ENCODE results near the gene FAM240B.
A peak's percentile ranks its signal among the peaks of the same experiment; 100 is the strongest.

FAM240B gene

GRCh38 chr9:38733503-38733902 is 13.6 kb upstream of the FAM240B start:
- Histone ChIP-seq H3K27me3 (replicated peaks; ENCODE audit: control insufficient read depth, insufficient read depth, low read length) (peaks cover 20% of the 10 kb centered on the region), H3K9ac (ENCODE audit: low read length) (no peak overlapping the region), H3K4me3 (ENCODE audit: low read length) (peak overlapping the region; percentile 12)

GRCh38 chr9:38732885-38733284 is 13.0 kb upstream of the FAM240B start:
- peak overlapping the region; percentile 12 for H3K4me3 ChIP-seq (ENCODE audit: low read length)
- no peak for DNase-seq (ENCODE audit: low read depth)
- H3K9ac ChIP-seq (ENCODE audit: low read length) = no peak overlapping the region
- no peaks in the 10 kb centered on the region for H3K9me3 ChIP-seq (ENCODE audit: control insufficient read depth, low read length)
- H3K27me3 ChIP-seq (replicated peaks; ENCODE audit: control insufficient read depth, insufficient read depth, low read length) = peaks cover 22% of the 10 kb centered on the region
- H3K4me1 ChIP-seq (ENCODE audit: control insufficient read depth, insufficient read depth, low read length) = no peaks in the 10 kb centered on the region
- no peaks in the 10 kb centered on the region for H3K36me3 ChIP-seq (ENCODE audit: control insufficient read depth, insufficient read depth, low read length, severe bottlenecking)

More at GRCh38 chr9:38733503-38733902, 13.6 kb upstream of the FAM240B start:
- H3K36me3 ChIP-seq (ENCODE audit: control insufficient read depth, insufficient read depth, low read length, severe bottlenecking) = no peaks in the 10 kb centered on the region
- no peaks in the 10 kb centered on the region for H3K9me3 ChIP-seq (ENCODE audit: control insufficient read depth, low read length)
- no peaks in the 10 kb centered on the region for H3K4me1 ChIP-seq (ENCODE audit: control insufficient read depth, insufficient read depth, low read length)
- DNase-seq (ENCODE audit: low read depth) = no peak

- H3K4me1 ChIP-seq (ENCODE audit: control insufficient read depth, insufficient read depth, low read length) = no peaks in the 10 kb centered on the region
- H3K36me3 ChIP-seq (ENCODE audit: control insufficient read depth, insufficient read depth, low read length, severe bottlenecking) = no peaks in the 10 kb centered on the region
- DNase-seq (ENCODE audit: low read depth) = peak; percentile 76
- H3K9me3 ChIP-seq (ENCODE audit: control insufficient read depth, low read length) = no peaks in the 10 kb centered on the region
- H3K9ac ChIP-seq (ENCODE audit: low read length) = no peak overlapping the region
- no peak overlapping the region for H3K4me3 ChIP-seq (ENCODE audit: low read length)
- H3K27me3 ChIP-seq (replicated peaks; ENCODE audit: control insufficient read depth, insufficient read depth, low read length) = peaks cover 14% of the 10 kb centered on the region
These were observed 7.6 kb upstream of the FAM240B start for GRCh38 chr9:38727497-38728001.

- H3K4me3 ChIP-seq (ENCODE audit: low read length) = no peak overlapping the region
- no peaks in the 10 kb centered on the region for H3K36me3 ChIP-seq (ENCODE audit: control insufficient read depth, insufficient read depth, low read length, severe bottlenecking)
- H3K4me1 ChIP-seq (ENCODE audit: control insufficient read depth, insufficient read depth, low read length) = peaks cover 2% of the 10 kb centered on the region
- DNase-seq (ENCODE audit: low read depth) = no peak
- peaks cover 8% of the 10 kb centered on the region for H3K27me3 ChIP-seq (replicated peaks; ENCODE audit: control insufficient read depth, insufficient read depth, low read length)
- no peak overlapping the region for H3K9ac ChIP-seq (ENCODE audit: low read length)
- H3K9me3 ChIP-seq (ENCODE audit: control insufficient read depth, low read length) = no peaks in the 10 kb centered on the region
These were observed 4.8 kb upstream of the FAM240B start for GRCh38 chr9:38724754-38725153.

- H3K4me1 ChIP-seq (ENCODE audit: control insufficient read depth, insufficient read depth, low read length) = peaks cover 13% of the 10 kb centered on the region
- H3K4me3 ChIP-seq (ENCODE audit: low read length) = no peak overlapping the region
- H3K9ac ChIP-seq (ENCODE audit: low read length) = no peak overlapping the region
- no peaks in the 10 kb centered on the region for H3K36me3 ChIP-seq (ENCODE audit: control insufficient read depth, insufficient read depth, low read length, severe bottlenecking)
- DNase-seq (ENCODE audit: low read depth) = no peak
- no peaks in the 10 kb centered on the region for H3K27me3 ChIP-seq (replicated peaks; ENCODE audit: control insufficient read depth, insufficient read depth, low read length)
- no peaks in the 10 kb centered on the region for H3K9me3 ChIP-seq (ENCODE audit: control insufficient read depth, low read length)
These were observed 1.8 kb downstream of the FAM240B start for GRCh38 chr9:38718148-38718547.

- H3K9ac ChIP-seq (ENCODE audit: low read length) = no peak overlapping the region
- H3K4me1 ChIP-seq (ENCODE audit: control insufficient read depth, insufficient read depth, low read length) = peaks cover 13% of the 10 kb centered on the region
- no peaks in the 10 kb centered on the region for H3K9me3 ChIP-seq (ENCODE audit: control insufficient read depth, low read length)
- H3K4me3 ChIP-seq (ENCODE audit: low read length) = no peak overlapping the region
- H3K27me3 ChIP-seq (replicated peaks; ENCODE audit: control insufficient read depth, insufficient read depth, low read length) = peaks cover 7% of the 10 kb centered on the region
- no peaks in the 10 kb centered on the region for H3K36me3 ChIP-seq (ENCODE audit: control insufficient read depth, insufficient read depth, low read length, severe bottlenecking)
- no peak for DNase-seq (ENCODE audit: low read depth)
These were observed 4.2 kb downstream of the FAM240B start for GRCh38 chr9:38715684-38716083.

GRCh38 chr9:38713426-38713825 is 6.5 kb downstream of the FAM240B start:
- H3K36me3 ChIP-seq (ENCODE audit: control insufficient read depth, insufficient read depth, low read length, severe bottlenecking) = no peaks in the 10 kb centered on the region
- peak overlapping the region; percentile 56 for H3K9ac ChIP-seq (ENCODE audit: low read length)
- H3K9me3 ChIP-seq (ENCODE audit: control insufficient read depth, low read length) = no peaks in the 10 kb centered on the region
- H3K4me1 ChIP-seq (ENCODE audit: control insufficient read depth, insufficient read depth, low read length) = peaks cover 11% of the 10 kb centered on the region
- peaks cover 13% of the 10 kb centered on the region for H3K27me3 ChIP-seq (replicated peaks; ENCODE audit: control insufficient read depth, insufficient read depth, low read length)
- no peak overlapping the region for H3K4me3 ChIP-seq (ENCODE audit: low read length)
- DNase-seq (ENCODE audit: low read depth) = peak; percentile 95

GRCh38 chr9:38708759-38709158 is 11.2 kb downstream of the FAM240B start:
- H3K9me3 ChIP-seq (ENCODE audit: control insufficient read depth, low read length) = no peaks in the 10 kb centered on the region
- DNase-seq (ENCODE audit: low read depth) = peak; percentile 25
- no peak overlapping the region for H3K9ac ChIP-seq (ENCODE audit: low read length)
- peaks cover 3% of the 10 kb centered on the region for H3K4me1 ChIP-seq (ENCODE audit: control insufficient read depth, insufficient read depth, low read length)
- peaks cover 25% of the 10 kb centered on the region for H3K27me3 ChIP-seq (replicated peaks; ENCODE audit: control insufficient read depth, insufficient read depth, low read length)
- H3K36me3 ChIP-seq (ENCODE audit: control insufficient read depth, insufficient read depth, low read length, severe bottlenecking) = no peaks in the 10 kb centered on the region
- H3K4me3 ChIP-seq (ENCODE audit: low read length) = no peak overlapping the region

GRCh38 chr9:38707885-38708637 is 11.9 kb downstream of the FAM240B start:
- H3K27me3 ChIP-seq (replicated peaks; ENCODE audit: control insufficient read depth, insufficient read depth, low read length) = peaks cover 32% of the 10 kb centered on the region
- no peak for DNase-seq (ENCODE audit: low read depth)
- no peaks in the 10 kb centered on the region for H3K36me3 ChIP-seq (ENCODE audit: control insufficient read depth, insufficient read depth, low read length, severe bottlenecking)
- H3K4me1 ChIP-seq (ENCODE audit: control insufficient read depth, insufficient read depth, low read length) = no peaks in the 10 kb centered on the region
- H3K4me3 ChIP-seq (ENCODE audit: low read length) = no peak overlapping the region
- no peak overlapping the region for H3K9ac ChIP-seq (ENCODE audit: low read length)
- no peaks in the 10 kb centered on the region for H3K9me3 ChIP-seq (ENCODE audit: control insufficient read depth, low read length)

- DNase-seq (ENCODE audit: low read depth) = no peak
- Histone ChIP-seq H3K36me3 (ENCODE audit: control insufficient read depth, insufficient read depth, low read length, severe bottlenecking) (no peaks in the 10 kb centered on the region), H3K9me3 (ENCODE audit: control insufficient read depth, low read length) (no peaks in the 10 kb centered on the region), H3K9ac (ENCODE audit: low read length) (no peak overlapping the region), H3K4me1 (ENCODE audit: control insufficient read depth, insufficient read depth, low read length) (no peaks in the 10 kb centered on the region), H3K27me3 (replicated peaks; ENCODE audit: control insufficient read depth, insufficient read depth, low read length) (peaks cover 32% of the 10 kb centered on the region), H3K4me3 (ENCODE audit: low read length) (no peak overlapping the region)
These were observed 13.4 kb downstream of the FAM240B start for GRCh38 chr9:38706493-38706892.

GRCh38 chr9:38705917-38706316 is 14.0 kb downstream of the FAM240B start:
- Histone ChIP-seq H3K9me3 (ENCODE audit: control insufficient read depth, low read length) (no peaks in the 10 kb centered on the region), H3K9ac (ENCODE audit: low read length) (no peak overlapping the region), H3K4me1 (ENCODE audit: control insufficient read depth, insufficient read depth, low read length) (no peaks in the 10 kb centered on the region), H3K27me3 (replicated peaks; ENCODE audit: control insufficient read depth, insufficient read depth, low read length) (peaks cover 27% of the 10 kb centered on the region), H3K4me3 (ENCODE audit: low read length) (no peak overlapping the region), H3K36me3 (ENCODE audit: control insufficient read depth, insufficient read depth, low read length, severe bottlenecking) (no peaks in the 10 kb centered on the region)
- DNase-seq (ENCODE audit: low read depth) = no peak
